Measurements from ENCODE around the gene TPI1.

Gene TPI1

DNA sequence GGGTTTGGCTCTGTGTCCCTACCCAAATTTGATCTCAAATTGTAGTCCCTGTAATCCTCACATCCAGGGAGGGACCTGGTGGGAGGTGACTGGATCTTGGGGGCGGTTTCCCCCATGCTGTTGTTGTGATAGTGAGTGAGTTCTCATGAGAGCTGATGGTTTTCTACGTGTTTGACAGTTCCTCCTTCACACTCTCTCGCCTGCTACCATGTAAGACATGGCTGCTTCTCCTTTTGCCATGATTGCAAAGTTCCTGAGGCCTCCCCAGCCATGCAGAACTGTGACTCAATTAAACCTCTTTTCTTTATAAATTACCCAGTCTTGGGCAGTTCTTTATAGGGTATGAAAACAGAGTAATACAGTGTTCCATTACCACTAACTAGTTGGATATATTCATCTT is 27.0 kb downstream of the TPI1 start:
- TF ChIP-seq MYC (IDR thresholded peaks at IDR 0.05; ENCODE audit: low read depth, low read length) = no peak
- TF ChIP-seq, protein P1, sequence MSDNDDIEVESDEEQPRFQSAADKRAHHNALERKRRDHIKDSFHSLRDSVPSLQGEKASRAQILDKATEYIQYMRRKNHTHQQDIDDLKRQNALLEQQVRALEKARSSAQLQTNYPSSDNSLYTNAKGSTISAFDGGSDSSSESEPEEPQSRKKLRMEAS (IDR thresholded peaks at IDR 0.05; ENCODE audit: low read depth, low read length) = no peak
- TF ChIP-seq, protein P2, sequence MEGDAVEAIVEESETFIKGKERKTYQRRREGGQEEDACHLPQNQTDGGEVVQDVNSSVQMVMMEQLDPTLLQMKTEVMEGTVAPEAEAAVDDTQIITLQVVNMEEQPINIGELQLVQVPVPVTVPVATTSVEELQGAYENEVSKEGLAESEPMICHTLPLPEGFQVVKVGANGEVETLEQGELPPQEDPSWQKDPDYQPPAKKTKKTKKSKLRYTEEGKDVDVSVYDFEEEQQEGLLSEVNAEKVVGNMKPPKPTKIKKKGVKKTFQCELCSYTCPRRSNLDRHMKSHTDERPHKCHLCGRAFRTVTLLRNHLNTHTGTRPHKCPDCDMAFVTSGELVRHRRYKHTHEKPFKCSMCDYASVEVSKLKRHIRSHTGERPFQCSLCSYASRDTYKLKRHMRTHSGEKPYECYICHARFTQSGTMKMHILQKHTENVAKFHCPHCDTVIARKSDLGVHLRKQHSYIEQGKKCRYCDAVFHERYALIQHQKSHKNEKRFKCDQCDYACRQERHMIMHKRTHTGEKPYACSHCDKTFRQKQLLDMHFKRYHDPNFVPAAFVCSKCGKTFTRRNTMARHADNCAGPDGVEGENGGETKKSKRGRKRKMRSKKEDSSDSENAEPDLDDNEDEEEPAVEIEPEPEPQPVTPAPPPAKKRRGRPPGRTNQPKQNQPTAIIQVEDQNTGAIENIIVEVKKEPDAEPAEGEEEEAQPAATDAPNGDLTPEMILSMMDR (IDR thresholded peaks at IDR 0.05; ENCODE audit: low read depth, low read length) = no peak
- TF ChIP-seq POLR2A (IDR thresholded peaks at IDR 0.05; ENCODE audit: extremely low read depth, insufficient read length) = no peak
- DNase-seq (ENCODE audit: low read depth) = no peak
- H3K4me3 ChIP-seq (ENCODE audit: low read depth, low read length) = no peak overlapping the region

DNA sequence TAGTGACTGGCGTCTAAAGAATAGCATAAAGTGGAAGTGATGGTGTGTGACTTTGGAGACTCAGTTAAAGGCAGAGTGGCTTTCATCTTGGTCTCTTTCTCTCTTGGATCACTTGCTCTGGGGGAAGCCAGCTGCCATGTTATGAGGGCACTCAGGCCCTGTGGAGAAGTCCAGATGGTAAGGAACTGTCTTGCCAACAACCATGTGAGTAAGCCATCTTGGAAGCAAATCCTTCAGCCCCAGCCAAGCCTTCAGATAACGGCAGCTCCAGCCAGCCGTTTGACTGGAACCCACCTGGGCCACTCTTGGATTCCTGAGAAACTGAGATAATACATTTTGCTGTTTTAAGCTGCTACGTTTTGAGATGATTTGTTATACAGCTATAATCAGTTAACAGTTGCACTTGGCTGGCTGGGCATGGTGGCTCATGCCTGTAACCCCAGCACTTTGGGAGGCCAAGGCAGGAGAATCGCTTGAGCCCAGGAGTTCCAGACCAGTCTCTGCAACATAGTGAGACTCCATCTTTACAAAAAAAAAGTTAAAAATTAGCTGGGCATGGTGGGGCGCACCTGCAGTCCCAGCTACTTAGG is 29.6 kb downstream of the TPI1 start:
- H3K4me3 ChIP-seq (ENCODE audit: low read depth, low read length) = no peak overlapping the region
- TF ChIP-seq, protein P1 (IDR thresholded peaks at IDR 0.05; ENCODE audit: low read depth, low read length) = no peak
- no peak for TF ChIP-seq POLR2A (IDR thresholded peaks at IDR 0.05; ENCODE audit: extremely low read depth, insufficient read length)
- no peak for TF ChIP-seq MYC (IDR thresholded peaks at IDR 0.05; ENCODE audit: low read depth, low read length)
- TF ChIP-seq, protein P2 (IDR thresholded peaks at IDR 0.05; ENCODE audit: low read depth, low read length) = no peak
- DNase-seq (ENCODE audit: low read depth) = no peak

DNA sequence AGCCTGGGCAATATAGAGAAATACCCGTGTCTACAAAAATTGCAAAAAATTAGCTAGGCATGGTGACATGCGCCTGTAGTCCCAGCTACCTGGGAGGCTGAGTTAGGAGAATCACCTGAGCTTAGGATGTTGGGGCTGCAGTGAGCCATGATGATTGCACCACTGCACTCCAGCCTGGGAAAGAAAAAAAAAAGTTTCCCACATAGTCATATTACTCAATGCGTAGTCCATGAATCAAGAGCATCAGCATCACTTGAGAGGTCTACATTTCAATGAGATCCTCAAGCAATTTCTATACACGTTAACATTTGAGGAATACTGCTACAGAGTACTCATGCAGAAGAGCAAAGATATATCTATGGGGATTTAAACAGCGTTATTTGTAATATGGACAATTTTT is 32.1 kb downstream of the TPI1 start:
- TF ChIP-seq MYC (IDR thresholded peaks at IDR 0.05; ENCODE audit: low read depth, low read length) (no peak), POLR2A (IDR thresholded peaks at IDR 0.05; ENCODE audit: extremely low read depth, insufficient read length) (no peak)
- TF ChIP-seq, protein P1 (IDR thresholded peaks at IDR 0.05; ENCODE audit: low read depth, low read length) = no peak
- TF ChIP-seq, protein P2 (IDR thresholded peaks at IDR 0.05; ENCODE audit: low read depth, low read length) = no peak
- DNase-seq (ENCODE audit: low read depth) = no peak
- no peak overlapping the region for H3K4me3 ChIP-seq (ENCODE audit: low read depth, low read length)

DNA sequence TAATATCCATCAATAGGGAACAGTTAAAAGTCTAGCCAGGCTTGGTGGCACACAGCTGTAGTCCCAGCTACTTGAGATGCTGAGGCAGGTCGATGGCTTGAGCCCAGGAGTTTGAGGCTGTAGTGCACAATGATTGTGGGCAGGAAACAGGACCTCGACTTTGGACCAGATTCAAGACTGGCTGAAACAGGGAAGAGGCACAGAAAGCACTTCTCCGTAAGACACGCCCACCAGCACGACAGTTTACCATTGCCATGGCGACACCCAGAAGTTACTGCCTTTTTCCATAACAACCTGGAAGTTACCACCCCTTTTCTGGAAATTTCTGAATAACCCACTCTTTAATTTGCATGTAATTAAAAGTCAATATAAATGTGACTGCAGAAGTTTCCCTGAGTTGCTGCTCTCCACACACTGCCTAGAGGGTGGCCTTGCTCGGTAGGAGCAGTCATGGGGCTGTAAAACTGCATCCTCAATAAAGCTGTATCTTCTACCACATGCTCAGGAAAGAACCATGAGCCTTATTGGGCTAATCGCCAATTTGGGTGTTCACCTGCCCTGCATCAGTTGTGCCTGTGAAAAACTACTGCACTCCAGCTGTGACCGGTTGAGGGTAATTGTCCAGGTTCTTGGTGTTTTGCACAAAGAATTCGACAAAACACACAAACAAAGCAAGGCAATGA is 32.6 kb downstream of the TPI1 start:
- no peak overlapping the region for H3K4me3 ChIP-seq (ENCODE audit: low read depth, low read length)
- DNase-seq (ENCODE audit: low read depth) = peak; percentile 24
- TF ChIP-seq MYC (IDR thresholded peaks at IDR 0.05; ENCODE audit: low read depth, low read length) (no peak), POLR2A (IDR thresholded peaks at IDR 0.05; ENCODE audit: extremely low read depth, insufficient read length) (no peak)
- TF ChIP-seq, protein P2 (IDR thresholded peaks at IDR 0.05; ENCODE audit: low read depth, low read length) = no peak
- TF ChIP-seq, protein P1 (IDR thresholded peaks at IDR 0.05; ENCODE audit: low read depth, low read length) = no peak

DNA sequence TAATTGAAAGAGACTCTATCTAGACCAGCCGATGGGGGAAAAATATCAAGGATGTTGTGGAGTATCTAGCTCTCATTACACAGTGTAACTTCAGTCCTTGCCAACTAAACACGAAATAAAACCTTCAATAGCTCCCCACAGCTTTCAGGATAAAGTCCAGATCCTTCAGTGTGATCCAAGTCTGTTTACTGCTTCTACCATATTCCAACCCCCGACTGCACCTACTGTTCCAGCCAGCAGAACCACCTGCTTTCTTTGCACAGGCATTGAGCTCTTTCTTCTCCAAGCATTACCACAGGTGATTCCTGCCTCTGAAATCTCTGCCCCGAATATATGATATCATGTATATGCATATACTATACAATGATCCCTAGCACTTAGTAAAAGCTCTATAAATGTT is 35.1 kb downstream of the TPI1 start:
- no peak for DNase-seq (ENCODE audit: low read depth)
- TF ChIP-seq POLR2A (IDR thresholded peaks at IDR 0.05; ENCODE audit: extremely low read depth, insufficient read length) = no peak
- TF ChIP-seq, protein P2 (IDR thresholded peaks at IDR 0.05; ENCODE audit: low read depth, low read length) = no peak
- TF ChIP-seq MYC (IDR thresholded peaks at IDR 0.05; ENCODE audit: low read depth, low read length) = no peak
- TF ChIP-seq, protein P1 (IDR thresholded peaks at IDR 0.05; ENCODE audit: low read depth, low read length) = no peak
- no peak overlapping the region for H3K4me3 ChIP-seq (ENCODE audit: low read depth, low read length)
